ENCODE measurements around the gene LMTK3. TPM values are rescaled to one million over a fixed set of nuclear protein-coding genes. Genes with fewer than 3 reads are reported as not detected.
"Not testable (repeated sequence)": the region's sequence is repeated elsewhere in the genome, so short reads cannot be mapped to it uniquely, and the experiment has no call there.

LMTK3 gene
- total RNA-seq, 2 experiments from 2014 or later = 3.7 to 5.1 TPM

GRCh38 chr19:48497728-48498594 is 13.7 kb downstream of the LMTK3 start:
- peaks cover 39% of the 10 kb centered on the region for H3K27me3 Mint-ChIP-seq
- no peaks in the 10 kb centered on the region for H3K36me3 Mint-ChIP-seq (ENCODE audit: low read depth)
- H3K4me3 Mint-ChIP-seq = no peak overlapping the region
- CTCF ChIA-PET = interaction anchor here (1.6 kb wide), 1 partner anchor 8 kb away, joined by 6 read pairs; no protein-coding TSS in a partner anchor
- POLR2A ChIA-PET = no interaction called here
- no peaks in the 10 kb centered on the region for H3K9me3 Mint-ChIP-seq
- peaks cover 35% of the 10 kb centered on the region for H3K4me1 Mint-ChIP-seq
- H3K27ac Mint-ChIP-seq = no peak overlapping the region
- no peak for DNase-seq

GRCh38 chr19:48496959-48497727 is 14.5 kb downstream of the LMTK3 start:
- Mint-ChIP-seq H3K36me3 (ENCODE audit: low read depth) (peaks cover 4% of the 10 kb centered on the region), H3K9me3 (no peaks in the 10 kb centered on the region), H3K27me3 (peaks cover 45% of the 10 kb centered on the region), H3K4me1 (peaks cover 40% of the 10 kb centered on the region), H3K4me3 (no peak overlapping the region), H3K27ac (no peak overlapping the region)
- POLR2A ChIA-PET = no interaction called here
- DNase-seq = no peak
- CTCF ChIA-PET = interaction anchor here (1.6 kb wide), 1 partner anchor 9 kb away, joined by 6 read pairs; no protein-coding TSS in a partner anchor

- Mint-ChIP-seq H3K27ac (no peak overlapping the region), H3K4me1 (peaks cover 42% of the 10 kb centered on the region), H3K9me3 (no peaks in the 10 kb centered on the region), H3K36me3 (ENCODE audit: low read depth) (peaks cover 4% of the 10 kb centered on the region), H3K27me3 (peaks cover 54% of the 10 kb centered on the region), H3K4me3 (no peak overlapping the region)
- no peak for DNase-seq
- POLR2A ChIA-PET = no interaction called here
- CTCF ChIA-PET = interaction anchor here (1.0 kb wide), 1 partner anchor 50 kb away, joined by 3 read pairs; the partner anchor contains the start of gene GRWD1
Measured at GRCh38 chr19:48495396-48495795, 16.2 kb downstream of the LMTK3 start.

- no peak for DNase-seq
- Mint-ChIP-seq H3K27ac (peak overlapping the region; percentile 71), H3K36me3 (ENCODE audit: low read depth) (peaks cover 4% of the 10 kb centered on the region), H3K9me3 (no peaks in the 10 kb centered on the region), H3K27me3 (peaks cover 55% of the 10 kb centered on the region), H3K4me1 (peaks cover 46% of the 10 kb centered on the region), H3K4me3 (peak overlapping the region; percentile 67)
- CTCF ChIA-PET = interaction anchor here (0.6 to 2.3 kb wide), 6 partner anchors 10 to 115 kb away, joined by 3 to 15 read pairs (median 3); no protein-coding TSS in a partner anchor
- POLR2A ChIA-PET = interaction anchor here (0.6 kb wide), 2 partner anchors 113 to 125 kb away, joined by 4 to 5 read pairs; partner anchors contain the start of genes RPL18 and SPHK2
Measured at GRCh38 chr19:48493718-48494401, 17.8 kb downstream of the LMTK3 start.

- Mint-ChIP-seq H3K27ac (peak overlapping the region; percentile 82), H3K9me3 (no peaks in the 10 kb centered on the region), H3K27me3 (peaks cover 53% of the 10 kb centered on the region), H3K36me3 (ENCODE audit: low read depth) (peaks cover 4% of the 10 kb centered on the region), H3K4me3 (peak overlapping the region; percentile 67), H3K4me1 (peaks cover 46% of the 10 kb centered on the region)
- POLR2A ChIA-PET = interaction anchor here (0.6 kb wide), 1 partner anchor 126 kb away, joined by 4 read pairs; the partner anchor contains the start of genes RPL18 and SPHK2
- DNase-seq = peak; percentile 91
- CTCF ChIA-PET = interaction anchor here (0.6 to 3.7 kb wide), 7 partner anchors 10 to 90 kb away, joined by 3 to 24 read pairs (median 3); no protein-coding TSS in a partner anchor
Measured at GRCh38 chr19:48492925-48493717, 18.5 kb downstream of the LMTK3 start.

GRCh38 chr19:48491793-48492123 is 19.9 kb downstream of the LMTK3 start:
- Mint-ChIP-seq H3K4me1 (peaks cover 46% of the 10 kb centered on the region), H3K27me3 (peaks cover 45% of the 10 kb centered on the region), H3K27ac (no peak overlapping the region), H3K9me3 (no peaks in the 10 kb centered on the region), H3K4me3 (no peak overlapping the region), H3K36me3 (ENCODE audit: low read depth) (peaks cover 4% of the 10 kb centered on the region)
- ChIA-PET POLR2A (no interaction called here), CTCF (interaction anchor here (1.6 to 4.0 kb wide), 3 partner anchors 8 to 16 kb away, joined by 3 to 24 read pairs (median 23); no protein-coding TSS in a partner anchor)
- no peak for DNase-seq

GRCh38 chr19:48490981-48491792 is 20.4 kb downstream of the LMTK3 start:
- Mint-ChIP-seq H3K9me3 (no peaks in the 10 kb centered on the region), H3K27ac (no peak overlapping the region), H3K27me3 (peaks cover 42% of the 10 kb centered on the region), H3K4me1 (peaks cover 46% of the 10 kb centered on the region), H3K4me3 (no peak overlapping the region), H3K36me3 (ENCODE audit: low read depth) (peaks cover 4% of the 10 kb centered on the region)
- ChIA-PET POLR2A (no interaction called here), CTCF (interaction anchor here (0.7 to 4.0 kb wide), 8 partner anchors 11 to 170 kb away, joined by 3 to 24 read pairs (median 5); a partner anchor contains a TSS)
- peak; percentile 55 for DNase-seq

- POLR2A ChIA-PET = no interaction called here
- CTCF ChIA-PET = interaction anchor here (0.7 to 4.0 kb wide), 22 partner anchors 9 to 176 kb away, joined by 3 to 24 read pairs (median 6); a partner anchor contains a TSS
- Mint-ChIP-seq H3K36me3 (ENCODE audit: low read depth) (peaks cover 4% of the 10 kb centered on the region), H3K27ac (no peak overlapping the region), H3K27me3 (peaks cover 32% of the 10 kb centered on the region), H3K4me1 (peaks cover 39% of the 10 kb centered on the region), H3K9me3 (no peaks in the 10 kb centered on the region), H3K4me3 (no peak overlapping the region)
- DNase-seq = peak; percentile 81
Measured at GRCh38 chr19:48489608-48490216, 21.9 kb downstream of the LMTK3 start.

GRCh38 chr19:48488478-48488877 is 23.2 kb downstream of the LMTK3 start:
- H3K9me3 Mint-ChIP-seq; POLR2A ChIA-PET; DNase-seq; H3K4me3 Mint-ChIP-seq; H3K36me3 Mint-ChIP-seq (ENCODE audit: low read depth); H3K27ac Mint-ChIP-seq: not testable (repeated sequence)
- CTCF ChIA-PET = interaction anchor here (0.5 to 4.0 kb wide), 9 partner anchors 19 to 175 kb away, joined by 3 to 23 read pairs (median 4); no protein-coding TSS in a partner anchor
- peaks cover 32% of the 10 kb centered on the region for H3K4me1 Mint-ChIP-seq
- H3K27me3 Mint-ChIP-seq = peaks cover 24% of the 10 kb centered on the region

- Mint-ChIP-seq H3K27ac (no peak overlapping the region), H3K27me3 (peaks cover 24% of the 10 kb centered on the region), H3K36me3 (ENCODE audit: low read depth) (peaks cover 4% of the 10 kb centered on the region), H3K4me1 (peaks cover 28% of the 10 kb centered on the region), H3K9me3 (no peaks in the 10 kb centered on the region), H3K4me3 (no peak overlapping the region)
- CTCF ChIA-PET = interaction anchor here (1.1 to 3.6 kb wide), 5 partner anchors 18 to 121 kb away, joined by 3 to 19 read pairs (median 4); no protein-coding TSS in a partner anchor
- DNase-seq = no peak
- POLR2A ChIA-PET = no interaction called here
Measured at GRCh38 chr19:48487948-48488347, 23.7 kb downstream of the LMTK3 start.

Measured in activated CD4-positive, alpha-beta T cell treated with anti-CD3 and anti-CD28 coated beads, Interleukin-2, amount 10 ng/mL, durations not matched to agents 7 days and 5 days (primary cell).